LNCAP (cell line): ENCODE data around the gene YWHAG.

ENCODE experiments used
- TF ChIP-seq, protein P1 (sequence below): fragments of 450-650 bp; IDR thresholded peaks from 2 replicates; pipeline ENCODE4 v1.5.1; 2017; ENCODE audit warnings: mild to moderate bottlenecking

Gene YWHAG

GRCh38 chr7:76294344-76295024, 64.3 kb downstream of the YWHAG start:
- TF ChIP-seq, protein P1, sequence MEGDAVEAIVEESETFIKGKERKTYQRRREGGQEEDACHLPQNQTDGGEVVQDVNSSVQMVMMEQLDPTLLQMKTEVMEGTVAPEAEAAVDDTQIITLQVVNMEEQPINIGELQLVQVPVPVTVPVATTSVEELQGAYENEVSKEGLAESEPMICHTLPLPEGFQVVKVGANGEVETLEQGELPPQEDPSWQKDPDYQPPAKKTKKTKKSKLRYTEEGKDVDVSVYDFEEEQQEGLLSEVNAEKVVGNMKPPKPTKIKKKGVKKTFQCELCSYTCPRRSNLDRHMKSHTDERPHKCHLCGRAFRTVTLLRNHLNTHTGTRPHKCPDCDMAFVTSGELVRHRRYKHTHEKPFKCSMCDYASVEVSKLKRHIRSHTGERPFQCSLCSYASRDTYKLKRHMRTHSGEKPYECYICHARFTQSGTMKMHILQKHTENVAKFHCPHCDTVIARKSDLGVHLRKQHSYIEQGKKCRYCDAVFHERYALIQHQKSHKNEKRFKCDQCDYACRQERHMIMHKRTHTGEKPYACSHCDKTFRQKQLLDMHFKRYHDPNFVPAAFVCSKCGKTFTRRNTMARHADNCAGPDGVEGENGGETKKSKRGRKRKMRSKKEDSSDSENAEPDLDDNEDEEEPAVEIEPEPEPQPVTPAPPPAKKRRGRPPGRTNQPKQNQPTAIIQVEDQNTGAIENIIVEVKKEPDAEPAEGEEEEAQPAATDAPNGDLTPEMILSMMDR: no peak

DNA sequence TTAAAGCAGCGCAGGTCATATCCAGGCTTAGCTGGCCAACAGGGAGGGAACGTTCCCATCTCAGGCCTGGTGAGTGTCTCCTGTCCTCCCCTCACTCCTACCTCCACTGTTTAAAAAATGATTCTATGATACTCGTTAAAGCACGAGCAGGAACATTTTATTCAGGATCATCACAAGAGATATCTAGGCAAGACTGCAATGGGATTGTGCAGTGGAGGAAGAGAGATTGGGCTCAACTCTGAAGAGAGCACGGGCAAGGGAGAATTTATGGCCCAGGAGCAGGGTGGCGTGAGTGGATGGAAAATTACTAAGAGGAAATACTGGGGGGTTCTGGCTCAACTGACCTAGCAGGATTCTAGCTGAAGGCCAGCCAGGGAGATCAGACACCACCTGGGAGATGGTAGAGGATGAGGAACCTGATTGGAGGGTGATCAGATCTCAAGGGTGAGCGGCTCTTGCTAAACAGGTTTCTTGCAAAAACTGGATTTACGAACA, 65.3 kb downstream of the YWHAG start:
- TF ChIP-seq, protein P1: no peak

- TF ChIP-seq, protein P1: no peak
Measured at GRCh38 chr7:76292213-76292573, 66.6 kb downstream of the YWHAG start.

DNA sequence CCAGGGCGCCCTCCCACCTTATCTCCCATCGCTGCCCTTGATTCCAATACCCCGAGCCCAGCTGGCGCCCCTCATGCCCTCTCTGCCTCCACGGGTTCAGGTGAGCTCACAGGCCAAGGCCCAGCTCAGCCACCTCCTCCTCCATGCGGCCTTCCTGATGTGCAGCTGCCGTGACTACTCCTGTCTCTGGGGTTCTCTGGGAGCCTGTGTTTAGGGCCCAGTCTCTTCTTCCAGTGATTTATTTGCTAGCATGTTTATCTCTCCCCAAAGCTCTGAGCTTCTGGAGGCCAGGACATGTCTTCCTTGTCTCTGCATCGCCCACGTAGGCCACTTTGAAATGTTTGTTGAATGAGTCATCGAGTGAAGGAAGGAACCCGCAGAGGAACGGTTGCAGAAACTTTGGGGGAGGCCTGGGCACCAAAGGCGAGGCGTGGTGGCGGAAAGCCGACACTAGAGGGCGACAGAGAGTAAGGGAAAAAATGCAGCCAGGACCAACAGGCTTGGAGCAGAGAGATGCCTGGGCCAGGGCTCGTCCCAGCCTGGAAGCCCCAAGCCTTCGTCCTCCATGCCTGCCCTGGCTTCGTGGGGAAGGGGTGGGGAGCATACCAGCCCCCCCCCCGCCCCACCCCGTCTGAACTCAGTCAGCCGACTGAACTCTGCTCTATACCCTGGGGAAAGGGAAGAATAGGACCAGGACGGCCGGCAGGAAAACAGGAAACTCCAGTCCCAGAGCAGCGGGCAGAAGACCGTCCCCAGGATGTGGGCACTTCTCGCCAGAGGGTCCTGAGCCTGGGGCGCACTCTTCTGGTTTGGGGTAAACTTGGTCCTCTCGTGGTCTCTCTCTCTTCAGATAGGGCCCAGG, 67.2 kb downstream of the YWHAG start:
- TF ChIP-seq, protein P1: peak; percentile 92

DNA sequence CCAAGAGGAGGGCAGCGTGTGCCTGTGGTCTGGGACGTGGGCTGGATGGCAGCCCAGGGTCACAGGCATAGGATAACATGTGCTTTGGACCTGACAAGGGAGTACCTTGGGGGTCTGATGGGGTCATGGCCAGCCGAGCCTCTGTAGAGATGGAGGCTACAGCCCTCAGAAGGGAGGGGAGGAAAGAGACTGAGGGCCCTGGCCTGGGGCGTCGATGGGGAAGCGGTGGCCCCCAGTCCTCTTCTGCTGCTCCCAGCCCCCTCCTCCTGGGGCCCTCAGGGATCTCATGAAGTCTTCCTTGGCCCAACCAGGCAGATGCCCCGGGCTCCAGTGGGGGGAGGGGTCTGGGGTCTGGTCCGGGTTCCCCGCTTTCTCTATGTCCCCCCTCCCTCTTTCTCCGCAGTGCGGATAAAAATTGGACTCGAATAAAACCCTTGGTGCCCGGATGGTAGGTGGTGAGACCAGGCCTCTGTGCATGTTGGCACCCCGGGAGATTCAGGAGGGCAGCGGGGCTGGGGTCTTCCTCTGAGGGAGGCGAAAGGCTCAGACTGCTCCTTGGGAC, 71.9 kb downstream of the YWHAG start:
- TF ChIP-seq, protein P1: no peak

DNA sequence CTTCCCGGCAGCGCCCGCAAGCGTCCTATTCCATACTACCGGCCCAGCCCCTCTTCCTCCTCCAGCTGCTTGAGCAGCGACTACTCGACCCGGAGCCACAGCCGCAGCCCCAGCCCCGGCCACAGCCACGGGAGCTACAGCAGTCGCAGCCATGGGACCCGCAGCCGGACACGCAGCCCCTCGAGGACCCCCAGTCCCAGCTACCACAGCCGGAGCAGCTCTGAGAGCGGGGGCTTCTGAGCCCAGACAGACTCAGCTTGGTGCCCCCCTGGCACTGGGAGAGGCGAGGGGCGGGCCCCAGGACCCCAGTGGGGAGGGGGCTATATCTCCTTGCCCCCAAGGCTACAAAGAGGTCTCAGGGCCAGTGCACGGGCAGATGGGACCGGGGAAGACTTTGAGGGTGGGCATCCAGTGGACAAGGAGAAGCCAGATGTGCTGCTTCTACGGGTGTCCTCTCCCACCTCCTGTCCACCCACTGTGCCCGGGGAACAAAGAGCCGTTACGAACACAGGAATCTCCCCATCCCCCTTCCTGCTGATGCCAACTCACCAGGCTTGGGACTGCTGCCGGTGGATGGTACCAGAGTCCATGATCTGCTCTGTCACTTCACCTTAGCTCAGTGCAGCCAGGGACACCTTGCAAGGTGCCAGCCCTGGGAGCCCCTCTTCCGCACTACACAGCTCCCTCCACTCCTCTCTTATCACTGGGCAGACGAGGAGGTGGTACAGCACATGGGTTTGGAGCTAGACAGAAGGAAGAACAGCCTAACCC, 73.0 kb downstream of the YWHAG start:
- TF ChIP-seq, protein P1: no peak
